ENCODE data around the gene INHA. TPM values are rescaled to one million over a fixed set of nuclear protein-coding genes. Genes with fewer than 3 reads are reported as not detected.

The INHA gene
- total RNA-seq, 2 experiments from 2014 or later: not detected

DNA sequence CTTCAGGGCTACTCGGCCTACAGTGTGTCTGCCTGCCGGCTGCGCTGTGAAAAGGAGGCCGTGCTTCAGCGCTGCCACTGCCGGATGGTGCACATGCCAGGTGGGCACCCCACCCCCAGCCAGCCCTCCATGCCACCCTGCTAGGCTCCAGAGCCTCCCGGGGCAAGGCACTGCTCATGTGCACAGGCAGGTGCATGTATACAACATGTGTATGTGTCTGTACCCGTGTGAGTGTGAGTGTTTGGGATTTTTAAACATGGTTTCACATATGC, 39.8 kb upstream of the INHA start:
- Histone ChIP-seq H3K4me1 (ENCODE audit: insufficient read depth, low read length) (peaks cover 4% of the 10 kb centered on the region), H3K36me3 (ENCODE audit: insufficient read depth, low read length) (no peaks in the 10 kb centered on the region), H3K9me3 (ENCODE audit: control insufficient read depth in 1 of 2, insufficient read depth in 1 of 2, low read length in 2 of 2) (peaks cover 0 to 3% of the 10 kb centered on the region in 2 experiments), H3K27ac (ENCODE audit: low read depth in 1 of 2, low read length in 2 of 2) (no peak overlapping the region), H3K27me3 (ENCODE audit: control insufficient read depth in 1 of 2, insufficient read depth in 2 of 2, low read length in 2 of 2) (peaks cover 18 to 29% of the 10 kb centered on the region in 2 experiments), H3K4me3 (ENCODE audit: low read length) (no peak overlapping the region)
- Mint-ChIP-seq H3K27ac (no peak overlapping the region), H3K36me3 (ENCODE audit: low read depth) (no peaks in the 10 kb centered on the region), H3K9me3 (no peaks in the 10 kb centered on the region), H3K4me3 (no peak overlapping the region), H3K4me1 (ENCODE audit: low read depth) (no peaks in the 10 kb centered on the region), H3K27me3 (peaks cover 62% of the 10 kb centered on the region)
- DNase-seq: no peak
- no peak for ATAC-seq (ENCODE audit: poor library complexity)
- no peak for TF ChIP-seq CTCF (IDR thresholded peaks at IDR 0.05)
- ChIA-PET CTCF (no interaction called here), POLR2A (no interaction called here)
- intact Hi-C loops (cut with DNase I, micrococcal nuclease): no loop called here

- Histone ChIP-seq H3K27ac (ENCODE audit: low read depth in 1 of 2, low read length in 2 of 2) (no peak overlapping the region), H3K9me3 (ENCODE audit: control insufficient read depth in 1 of 2, insufficient read depth in 1 of 2, low read length in 2 of 2) (peaks cover 0 to 3% of the 10 kb centered on the region in 2 experiments), H3K27me3 (ENCODE audit: control insufficient read depth in 1 of 2, insufficient read depth in 2 of 2, low read length in 2 of 2) (peaks cover 12 to 15% of the 10 kb centered on the region in 2 experiments), H3K4me1 (ENCODE audit: insufficient read depth, low read length) (peaks cover 4% of the 10 kb centered on the region), H3K4me3 (ENCODE audit: low read length) (no peak overlapping the region), H3K36me3 (ENCODE audit: insufficient read depth, low read length) (no peaks in the 10 kb centered on the region)
- Mint-ChIP-seq H3K36me3 (ENCODE audit: low read depth) (no peaks in the 10 kb centered on the region), H3K27me3 (peaks cover 45% of the 10 kb centered on the region), H3K27ac (no peak overlapping the region), H3K9me3 (no peaks in the 10 kb centered on the region), H3K4me1 (ENCODE audit: low read depth) (no peaks in the 10 kb centered on the region), H3K4me3 (no peak overlapping the region)
- ATAC-seq (ENCODE audit: poor library complexity) (no peak), DNase-seq (peak in 1 of 14 experiments; percentile 2)
- TF ChIP-seq CTCF (IDR thresholded peaks at IDR 0.05): no peak
- intact Hi-C loops (cut with DNase I, micrococcal nuclease): no loop called here
- ChIA-PET POLR2A (no interaction called here), CTCF (interaction anchor here (0.6 kb wide), 1 partner anchor 109 kb away, joined by 3 read pairs; no protein-coding TSS in a partner anchor)
Measured at GRCh38 chr2:219533930-219534661, 38.0 kb upstream of the INHA start.

DNA sequence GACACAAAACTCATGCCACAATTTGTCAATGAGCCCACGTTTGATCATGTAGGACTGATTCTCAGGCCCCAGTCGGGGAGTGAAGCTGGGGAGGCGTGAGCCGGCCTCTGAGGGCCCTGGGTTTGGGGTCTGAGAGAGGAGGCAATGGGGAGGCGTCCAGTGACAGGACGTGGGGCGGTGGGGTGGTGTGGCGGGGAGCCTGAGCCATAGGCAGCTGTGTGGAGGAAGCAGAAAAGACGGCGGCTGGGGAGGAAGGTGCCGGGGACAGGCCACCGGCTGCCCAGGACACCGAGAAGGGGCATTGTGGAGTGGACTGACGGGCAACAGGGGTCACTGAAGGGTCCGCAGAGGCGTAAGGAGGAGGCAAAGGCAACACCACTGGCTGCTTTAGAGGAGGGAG, 35.7 kb upstream of the INHA start:
- Histone ChIP-seq H3K4me3 (ENCODE audit: low read length) (no peak overlapping the region), H3K9me3 (ENCODE audit: control insufficient read depth in 1 of 2, insufficient read depth in 1 of 2, low read length in 2 of 2) (peaks cover 0 to 3% of the 10 kb centered on the region in 2 experiments), H3K4me1 (ENCODE audit: insufficient read depth, low read length) (peaks cover 5% of the 10 kb centered on the region), H3K27me3 (ENCODE audit: control insufficient read depth in 1 of 2, insufficient read depth in 2 of 2, low read length in 2 of 2) (peaks cover 0 to 4% of the 10 kb centered on the region in 2 experiments), H3K27ac (ENCODE audit: low read depth in 1 of 2, low read length in 2 of 2) (no peak overlapping the region), H3K36me3 (ENCODE audit: insufficient read depth, low read length) (no peaks in the 10 kb centered on the region)
- no peaks in the 10 kb centered on the region for H3K9me3 Mint-ChIP-seq
- no peak for DNase-seq
- no peak for ATAC-seq (ENCODE audit: poor library complexity)
- CTCF ChIA-PET: no interaction called here
- no peak for TF ChIP-seq CTCF (IDR thresholded peaks at IDR 0.05)
- no peaks in the 10 kb centered on the region for H3K4me1 Mint-ChIP-seq (ENCODE audit: low read depth)
- peaks cover 6% of the 10 kb centered on the region for H3K36me3 Mint-ChIP-seq (ENCODE audit: low read depth)
- POLR2A ChIA-PET: no interaction called here
- H3K27ac Mint-ChIP-seq: no peak overlapping the region
- H3K27me3 Mint-ChIP-seq: peaks cover 22% of the 10 kb centered on the region
- no peak overlapping the region for H3K4me3 Mint-ChIP-seq
- intact Hi-C loops (cut with DNase I, micrococcal nuclease): no loop called here
